Measurements from ENCODE around the gene ATF5.
"Not testable (repeated sequence)": the region's sequence is repeated elsewhere in the genome, so short reads cannot be mapped to it uniquely, and the experiment has no call there.

ATF5 gene

GRCh38 chr19:49913720-49914119, 15.3 kb upstream of the ATF5 start:
- H3K9ac ChIP-seq (ENCODE audit: low read length in 2 of 2): no peak overlapping the region
- H3K4me3 ChIP-seq (ENCODE audit: low read length in 2 of 2): no peak overlapping the region
- no peaks in the 10 kb centered on the region for H3K27me3 ChIP-seq (ENCODE audit: control insufficient read depth in 1 of 2, insufficient read depth in 2 of 2, low read length in 2 of 2)
- peaks cover 7% of the 10 kb centered on the region for H3K4me1 ChIP-seq (ENCODE audit: control insufficient read depth, insufficient read depth, low read length)
- peaks cover 2 to 22% of the 10 kb centered on the region in 2 donors for H3K36me3 ChIP-seq (ENCODE audit: control insufficient read depth in 2 of 2, insufficient read depth in 2 of 2, low read length in 2 of 2)
- no peaks in the 10 kb centered on the region for H3K9me3 ChIP-seq (ENCODE audit: control insufficient read depth in 2 of 2, low read length in 2 of 2)
- no peak overlapping the region for H3K27ac ChIP-seq (ENCODE audit: low read length)

DNA sequence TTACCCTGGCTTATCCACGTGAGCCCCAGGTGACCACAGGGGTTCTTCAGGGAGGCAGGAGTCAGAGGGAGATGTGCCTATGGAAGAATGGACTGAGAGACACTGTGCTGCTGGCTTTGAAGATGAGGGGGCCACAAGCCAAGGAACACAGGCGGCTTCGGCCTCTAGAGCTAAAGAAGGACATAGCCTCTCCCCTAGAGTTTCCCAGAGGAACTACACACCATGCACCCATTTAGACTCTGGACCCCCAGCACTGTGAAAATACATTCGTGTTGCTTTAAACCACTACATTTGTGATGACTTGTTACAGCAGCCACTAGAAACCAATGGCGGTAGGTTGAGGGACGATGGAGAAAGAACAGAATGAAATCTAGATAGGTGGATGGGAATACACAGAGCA, 13.7 kb upstream of the ATF5 start:
- peaks cover 2 to 17% of the 10 kb centered on the region in 2 donors for H3K36me3 ChIP-seq (ENCODE audit: control insufficient read depth in 2 of 2, insufficient read depth in 2 of 2, low read length in 2 of 2)

DNA sequence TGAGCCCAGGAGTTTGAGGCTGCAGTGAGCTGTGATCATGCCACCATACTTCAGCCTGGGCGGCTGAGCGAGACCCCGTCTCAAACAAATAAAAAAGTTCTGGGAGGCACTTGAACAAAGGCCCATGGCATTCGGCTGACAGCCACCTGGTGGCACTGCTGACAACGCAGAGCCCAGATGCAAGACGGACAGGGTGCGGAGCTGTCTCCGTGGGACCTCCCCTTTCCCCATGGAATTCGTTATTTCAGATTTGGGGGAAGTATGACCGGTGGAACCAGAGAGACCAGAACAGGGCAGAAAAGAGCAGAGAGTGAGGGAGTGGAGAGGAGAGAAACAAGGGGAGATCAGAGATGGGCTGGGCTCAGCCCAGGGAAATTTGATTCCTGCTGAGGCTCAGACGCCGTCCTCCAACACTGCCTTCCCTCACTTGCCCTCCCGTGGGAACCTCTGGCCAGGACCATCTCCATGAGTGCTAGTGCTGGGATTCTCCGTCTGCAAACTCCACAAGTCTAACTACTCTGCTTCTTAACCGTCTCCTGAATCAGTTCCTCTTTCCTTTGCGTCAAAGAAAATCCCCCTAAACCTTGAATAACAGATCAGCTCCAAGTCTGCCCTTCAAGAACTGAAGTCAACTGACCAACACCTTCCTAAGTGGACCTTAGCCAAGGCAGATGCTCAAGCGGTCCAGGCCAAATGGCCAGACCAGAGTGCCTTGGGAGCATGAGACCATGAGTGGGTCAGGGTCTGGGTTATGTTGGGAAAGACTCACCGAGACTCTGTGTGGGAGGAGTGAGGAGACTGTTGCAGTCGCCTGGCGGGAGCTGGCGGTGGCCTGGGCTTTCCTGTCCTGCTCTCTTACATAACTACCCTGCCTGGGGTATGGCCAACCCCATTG, 11.9 kb upstream of the ATF5 start:
- Histone ChIP-seq H3K9me3 (ENCODE audit: control insufficient read depth in 2 of 2, low read length in 2 of 2) (no peaks in the 10 kb centered on the region), H3K36me3 (ENCODE audit: control insufficient read depth in 2 of 2, insufficient read depth in 2 of 2, low read length in 2 of 2) (peaks cover 2 to 15% of the 10 kb centered on the region in 2 donors), H3K27ac (ENCODE audit: low read length) (no peak overlapping the region), H3K4me1 (ENCODE audit: control insufficient read depth, insufficient read depth, low read length) (peaks cover 7% of the 10 kb centered on the region), H3K9ac (ENCODE audit: low read length in 2 of 2) (no peak overlapping the region), H3K27me3 (ENCODE audit: control insufficient read depth in 1 of 2, insufficient read depth in 2 of 2, low read length in 2 of 2) (no peaks in the 10 kb centered on the region), H3K4me3 (ENCODE audit: low read length in 2 of 2) (no peak overlapping the region)

More for the DNA sequence above, 13.7 kb upstream of the ATF5 start:
- no peaks in the 10 kb centered on the region for H3K9me3 ChIP-seq (ENCODE audit: control insufficient read depth in 2 of 2, low read length in 2 of 2)
- peaks cover 7% of the 10 kb centered on the region for H3K4me1 ChIP-seq (ENCODE audit: control insufficient read depth, insufficient read depth, low read length)
- no peak overlapping the region for H3K4me3 ChIP-seq (ENCODE audit: low read length in 2 of 2)
- no peak overlapping the region for H3K9ac ChIP-seq (ENCODE audit: low read length in 2 of 2)
- H3K27me3 ChIP-seq (ENCODE audit: control insufficient read depth in 1 of 2, insufficient read depth in 2 of 2, low read length in 2 of 2): no peaks in the 10 kb centered on the region
- H3K27ac ChIP-seq (ENCODE audit: low read length): no peak overlapping the region

- H3K27ac ChIP-seq (ENCODE audit: low read length): no peak overlapping the region
- peaks cover 4 to 17% of the 10 kb centered on the region in 2 donors for H3K36me3 ChIP-seq (ENCODE audit: control insufficient read depth in 2 of 2, insufficient read depth in 2 of 2, low read length in 2 of 2)
- H3K4me3 ChIP-seq (ENCODE audit: low read length in 2 of 2): no peak overlapping the region
- no peaks in the 10 kb centered on the region for H3K9me3 ChIP-seq (ENCODE audit: control insufficient read depth in 2 of 2, low read length in 2 of 2)
- no peak overlapping the region for H3K9ac ChIP-seq (ENCODE audit: low read length in 2 of 2)
- no peaks in the 10 kb centered on the region for H3K27me3 ChIP-seq (ENCODE audit: control insufficient read depth in 1 of 2, insufficient read depth in 2 of 2, low read length in 2 of 2)
- peaks cover 3% of the 10 kb centered on the region for H3K4me1 ChIP-seq (ENCODE audit: control insufficient read depth, insufficient read depth, low read length)
These were observed 10.9 kb upstream of the ATF5 start for GRCh38 chr19:49918089-49918488.

DNA sequence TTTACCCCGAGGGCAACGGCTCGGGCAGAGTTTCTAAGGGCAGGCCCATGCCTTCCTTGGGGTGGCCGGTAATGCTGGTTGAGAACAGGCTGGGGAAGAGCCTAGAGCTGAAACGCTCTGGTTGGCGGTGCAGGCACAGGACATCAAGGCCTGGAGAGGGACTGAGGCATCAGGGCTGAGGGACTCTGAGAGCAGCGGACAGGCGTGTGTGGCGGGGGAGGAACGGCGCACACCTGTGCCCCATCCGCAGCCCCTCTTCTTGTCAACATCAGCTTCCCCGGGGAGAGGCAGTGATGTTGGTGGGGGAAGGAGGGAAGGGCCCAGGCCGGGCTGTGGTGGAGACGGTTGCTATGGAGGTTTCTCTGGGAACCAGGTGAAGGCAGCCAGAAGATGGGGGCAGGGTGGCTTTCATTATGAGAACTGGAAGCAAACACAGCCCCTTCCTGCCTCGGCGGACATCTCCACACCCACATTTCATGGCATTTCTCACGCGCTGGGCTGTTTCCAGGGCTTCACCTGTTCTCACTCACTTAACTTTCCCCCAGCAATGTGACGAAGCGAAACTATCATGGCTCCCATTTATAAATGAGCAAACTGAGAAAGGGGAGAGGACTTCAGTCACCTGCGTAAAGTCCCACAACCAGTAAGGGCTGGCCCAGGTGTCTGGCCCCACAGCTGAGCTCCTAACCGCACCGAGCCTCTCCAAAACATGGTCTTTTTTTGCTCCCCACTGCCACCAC, 8.2 kb upstream of the ATF5 start:
- H3K27ac ChIP-seq (ENCODE audit: low read length): no peak overlapping the region
- no peaks in the 10 kb centered on the region for H3K27me3 ChIP-seq (ENCODE audit: control insufficient read depth in 1 of 2, insufficient read depth in 2 of 2, low read length in 2 of 2)
- peaks cover 9 to 16% of the 10 kb centered on the region in 2 donors for H3K36me3 ChIP-seq (ENCODE audit: control insufficient read depth in 2 of 2, insufficient read depth in 2 of 2, low read length in 2 of 2)
- peaks cover 5% of the 10 kb centered on the region for H3K4me1 ChIP-seq (ENCODE audit: control insufficient read depth, insufficient read depth, low read length)
- no peak overlapping the region for H3K4me3 ChIP-seq (ENCODE audit: low read length in 2 of 2)
- no peak overlapping the region for H3K9ac ChIP-seq (ENCODE audit: low read length in 2 of 2)
- H3K9me3 ChIP-seq (ENCODE audit: control insufficient read depth in 2 of 2, low read length in 2 of 2): no peaks in the 10 kb centered on the region

DNA sequence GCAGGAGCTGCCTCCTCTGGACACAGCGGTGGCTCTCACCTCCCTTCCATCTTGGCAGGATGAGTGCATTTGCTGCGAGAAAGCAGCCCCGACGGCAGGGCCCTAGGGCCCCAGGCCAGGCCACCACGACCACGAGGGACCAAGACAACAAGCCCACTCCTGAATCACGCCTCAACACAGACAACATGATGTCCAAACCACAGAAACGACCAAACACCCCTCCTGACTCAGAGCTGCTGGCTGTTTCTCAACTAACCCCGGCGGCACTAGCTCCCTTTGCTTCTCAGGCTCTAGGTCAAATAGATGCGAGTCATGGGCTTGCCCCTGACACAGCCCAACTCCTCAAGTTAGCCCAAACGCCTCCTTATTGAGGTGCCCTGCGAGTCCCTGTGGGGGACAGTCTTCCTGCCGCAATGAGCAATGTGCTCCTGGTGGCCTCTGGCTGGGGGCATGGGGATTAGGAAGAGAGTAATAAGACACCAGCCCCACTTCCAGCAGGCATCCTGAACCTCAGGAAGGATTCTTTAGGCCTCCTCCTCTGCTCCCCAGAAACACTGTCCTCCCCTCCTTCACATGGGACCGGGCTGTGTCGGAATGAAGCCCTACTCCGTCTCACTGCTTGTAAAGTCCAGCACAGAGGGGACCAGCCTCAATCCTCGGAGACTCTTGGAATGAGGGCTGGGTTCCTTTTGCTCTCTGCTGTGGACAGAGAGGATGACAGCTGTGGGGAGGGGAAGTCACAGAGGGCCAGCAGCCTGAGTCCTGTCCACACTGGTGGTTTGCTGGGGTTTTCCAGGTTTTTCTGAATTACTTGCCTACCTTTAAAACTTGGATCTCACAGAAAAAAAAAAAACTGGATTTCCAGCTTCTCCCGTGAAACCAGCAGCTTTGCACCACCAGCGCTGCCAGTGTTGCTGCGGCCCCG, 6.9 kb upstream of the ATF5 start:
- Histone ChIP-seq H3K9ac (ENCODE audit: low read length in 2 of 2) (no peak overlapping the region), H3K4me3 (ENCODE audit: low read length in 2 of 2) (no peak overlapping the region), H3K27ac (ENCODE audit: low read length) (no peak overlapping the region), H3K27me3 (ENCODE audit: control insufficient read depth in 1 of 2, insufficient read depth in 2 of 2, low read length in 2 of 2) (no peaks in the 10 kb centered on the region), H3K4me1 (ENCODE audit: control insufficient read depth, insufficient read depth, low read length) (peaks cover 5% of the 10 kb centered on the region), H3K9me3 (ENCODE audit: control insufficient read depth in 2 of 2, low read length in 2 of 2) (no peaks in the 10 kb centered on the region), H3K36me3 (ENCODE audit: control insufficient read depth in 2 of 2, insufficient read depth in 2 of 2, low read length in 2 of 2) (peaks cover 9 to 16% of the 10 kb centered on the region in 2 donors)

DNA sequence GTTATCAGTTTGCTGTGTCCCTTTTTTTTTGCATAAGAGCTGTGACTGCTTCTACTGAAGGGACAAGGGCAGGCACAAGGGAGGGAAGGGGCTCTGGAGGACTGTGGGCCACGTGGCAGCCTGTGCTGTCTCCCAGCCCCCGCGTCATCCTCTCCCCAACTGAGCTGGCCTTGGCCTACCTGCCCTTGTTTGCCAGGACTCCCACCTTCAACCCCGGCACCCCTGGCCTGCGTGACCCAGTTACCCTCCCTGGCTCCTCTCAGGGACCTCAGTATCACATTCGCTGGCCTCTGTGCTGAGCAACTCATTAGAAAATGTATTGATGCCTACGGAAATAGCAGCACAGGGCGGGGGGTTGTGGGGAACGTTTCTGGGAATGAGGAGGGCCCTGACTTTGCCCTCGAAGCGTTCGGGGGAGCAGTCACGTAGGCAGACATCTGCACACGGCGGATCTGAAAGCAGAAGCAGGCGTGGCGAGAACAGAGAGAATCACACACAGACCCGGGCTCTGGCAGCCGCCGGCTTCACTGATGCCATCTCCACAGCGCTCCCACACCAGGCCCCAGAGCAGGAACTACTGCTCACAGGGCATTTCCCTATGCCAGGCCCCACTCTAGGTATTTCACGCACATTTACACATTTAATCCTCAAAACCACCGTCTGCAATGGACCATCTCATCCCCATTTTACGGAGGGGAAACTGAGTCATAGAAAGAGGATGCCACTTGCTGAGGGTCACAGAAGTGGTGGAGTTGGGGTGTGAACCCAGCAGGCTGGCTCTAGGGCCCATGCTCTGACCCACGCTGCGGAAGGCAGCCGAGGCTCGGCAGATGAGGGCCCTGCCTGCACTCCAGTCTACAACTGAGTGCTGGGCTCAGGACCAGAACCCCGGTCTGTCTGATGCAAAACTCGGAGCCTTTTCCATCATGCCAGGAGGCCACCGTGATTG, 5.7 kb upstream of the ATF5 start:
- Histone ChIP-seq H3K9ac (ENCODE audit: low read length in 2 of 2) (no peak overlapping the region), H3K4me1 (ENCODE audit: control insufficient read depth, insufficient read depth, low read length) (peaks cover 11% of the 10 kb centered on the region), H3K4me3 (ENCODE audit: low read length in 2 of 2) (no peak overlapping the region), H3K36me3 (ENCODE audit: control insufficient read depth in 2 of 2, insufficient read depth in 2 of 2, low read length in 2 of 2) (peaks cover 11 to 17% of the 10 kb centered on the region in 2 donors), H3K27me3 (ENCODE audit: control insufficient read depth in 1 of 2, insufficient read depth in 2 of 2, low read length in 2 of 2) (no peaks in the 10 kb centered on the region), H3K9me3 (ENCODE audit: control insufficient read depth in 2 of 2, low read length in 2 of 2) (no peaks in the 10 kb centered on the region), H3K27ac (ENCODE audit: low read length) (no peak overlapping the region)

GRCh38 chr19:49924004-49924880, 4.8 kb upstream of the ATF5 start:
- Histone ChIP-seq H3K27ac (ENCODE audit: low read length) (no peak overlapping the region), H3K36me3 (ENCODE audit: control insufficient read depth in 2 of 2, insufficient read depth in 2 of 2, low read length in 2 of 2) (peaks cover 11 to 15% of the 10 kb centered on the region in 2 donors), H3K4me3 (ENCODE audit: low read length in 2 of 2) (no peak overlapping the region), H3K4me1 (ENCODE audit: control insufficient read depth, insufficient read depth, low read length) (peaks cover 15% of the 10 kb centered on the region), H3K9me3 (ENCODE audit: control insufficient read depth in 2 of 2, low read length in 2 of 2) (no peaks in the 10 kb centered on the region), H3K27me3 (ENCODE audit: control insufficient read depth in 1 of 2, insufficient read depth in 2 of 2, low read length in 2 of 2) (no peaks in the 10 kb centered on the region), H3K9ac (ENCODE audit: low read length in 2 of 2) (no peak overlapping the region)

GRCh38 chr19:49924881-49925210, 4.2 kb upstream of the ATF5 start:
- H3K36me3 ChIP-seq (ENCODE audit: control insufficient read depth in 2 of 2, insufficient read depth in 2 of 2, low read length in 2 of 2): peaks cover 11 to 15% of the 10 kb centered on the region in 2 donors
- H3K4me1 ChIP-seq (ENCODE audit: control insufficient read depth, insufficient read depth, low read length): peaks cover 15% of the 10 kb centered on the region
- H3K9ac ChIP-seq (ENCODE audit: low read length in 2 of 2); H3K27ac ChIP-seq (ENCODE audit: low read length); H3K9me3 ChIP-seq (ENCODE audit: control insufficient read depth in 2 of 2, low read length in 2 of 2); H3K27me3 ChIP-seq (ENCODE audit: control insufficient read depth in 1 of 2, insufficient read depth in 2 of 2, low read length in 2 of 2); H3K4me3 ChIP-seq (ENCODE audit: low read length in 2 of 2): not testable (repeated sequence)

Measured in stomach smooth muscle (tissue), 2 donors.